Ovary (tissue), 9 donors: ENCODE measurements around the gene XPNPEP2. TPM values are rescaled to one million over a fixed set of nuclear protein-coding genes. Genes with fewer than 3 reads are reported as not detected.

Experiments used
- DNase-seq, 5 donors: peaks; one replicate each; pipeline ENCODE4 v3.0.0-alpha.2; 2019 to 2020
- H3K27ac ChIP-seq, 2 donors: fragments of 200-600 bp; one replicate each; pipeline versions ENCODE4 v1.5.1 to v1.8.0; 2019 to 2022
- H3K27me3 ChIP-seq: fragments of 200-600 bp; one replicate; pipeline ENCODE4 v1.8.0; 2022
- H3K36me3 ChIP-seq: fragments of 200-600 bp; sonication (generic); one replicate; pipeline ENCODE4 v1.5.1; 2019
- H3K4me1 ChIP-seq: one replicate; pipeline ENCODE4 v1.8.1; 2013; ENCODE audit warnings: mild to moderate bottlenecking, moderate library complexity; ENCODE audit not compliant: insufficient read depth
- H3K4me3 ChIP-seq: fragments of 200-600 bp; sonication (generic); one replicate; pipeline ENCODE4 v1.5.1; 2017
- H3K9me3 ChIP-seq, 2 donors: fragments of 200-600 bp in 1 of 2; sonication (generic) in 1 of 2; one replicate each; pipeline versions ENCODE4 v1.5.1 to v1.8.1; 2013 to 2019; ENCODE audit warnings: mild to moderate bottlenecking in 1 of 2, moderate library complexity in 1 of 2
- CTCF ChIP-seq, 3 donors: fragments of 450-650 bp in 2 of 3; fragments of 200-600 bp in 1 of 3; IDR thresholded peaks; one replicate each; pipeline versions ENCODE4 v1.5.1 to v1.8.0; 2016 to 2022; ENCODE audit warnings: antibody characterized with exemption in 3 of 3, mild to moderate bottlenecking in 1 of 3
- EP300 ChIP-seq: sonication (generic); formaldehyde crosslinking; IDR thresholded peaks from one replicate; pipeline ENCODE4 v1.6.1; 2017; ENCODE audit warnings: antibody characterized with exemption
- POLR2A ChIP-seq: fragments of 450-650 bp; IDR thresholded peaks from one replicate; pipeline ENCODE4 v1.6.1; 2017; ENCODE audit warnings: antibody characterized with exemption, mild to moderate bottlenecking, moderate library complexity
- WGBS, 3 donors: extraction: QIAGEN DNeasy Blood & Tissue Kit in 1 of 3; methylation state at CpG; one replicate each; pipeline versions ENCODE4 v1.1.5 to v1.1.7; 2013 to 2017; 5-methylcytosine and 5-hydroxymethylcytosine counted together
- intact Hi-C, 4 donors: fragments of 100-400 bp; cut with DNase I; formaldehyde crosslinking; loops; one replicate each; pipeline versions ENCODE4 v1.11.0 to v1.15.1; 2022 to 2023
- polyA plus RNA-seq, 2 donors: library from polyadenylated mRNA; stranded (reverse); fragments of 200-250 nt in 1 of 2; fragments of 350-450 nt in 1 of 2; fragmentation: Illumina TruSeq in 1 of 2; extraction: RNeasy Lipid Tissue Mini Kit (QIAGEN cat#74804) in 1 of 2; gene quantifications; one replicate each; pipeline ENCODE4 v1.2.3, GENCODE V29; 2013 to 2014
- total RNA-seq, 7 donors: library from RNA; depleted of rRNA in 2 of 7; stranded (reverse); fragments of >200 nt in 2 of 7; fragmentation: NEBNext Ultra II Directional in 3 of 7; extraction: Animal tissue kit (Norgen Biotek cat#: 25700) in 3 of 7; gene quantifications; one replicate each; pipeline versions ENCODE4 v1.1.0 to v1.2.4, GENCODE V29; 2016 to 2023
- donor health status: DM: no; HTN: no; CAD: no; lungs with moderate emphysema.
- donor health status: DM: no; HTN: no; CAD: no.
- donor health status: Bipolar disorder and iron deficiency.
- donor health status: DM: yes; HTN: yes; CAD: no.
- donor health status: DM: no; HTN: no; CAD: no.
- donor health status: DM: yes; HTN: yes; CAD: no.

The XPNPEP2 gene
- total and polyA plus RNA-seq, 9 donors, result 0.28 to 6.4 (median 1.4) TPM

- H3K4me3 ChIP-seq, result no peak overlapping the region
- H3K9me3 ChIP-seq, result no peaks in the 10 kb centered on the region
- no peak overlapping the region for H3K27ac ChIP-seq
- no peak for DNase-seq
- no peaks in the 10 kb centered on the region for H3K36me3 ChIP-seq
- intact Hi-C loops, result no loop called here
- no peaks in the 10 kb centered on the region for H3K27me3 ChIP-seq
- 36 to 56% (median 47%) methylated on average over 2 of the region's 2 CpGs for WGBS, 3 donors
- no peaks in the 10 kb centered on the region for H3K4me1 ChIP-seq
- TF ChIP-seq EP300 (no peak), CTCF (IDR thresholded peaks at IDR 0.05) (no peak), POLR2A (no peak)
Observed at GRCh38 chrX:129704491-129704890, 34.3 kb upstream of the XPNPEP2 start.

- Histone ChIP-seq H3K27ac (no peak overlapping the region), H3K4me3 (no peak overlapping the region), H3K4me1 (no peaks in the 10 kb centered on the region), H3K9me3 (no peaks in the 10 kb centered on the region), H3K36me3 (no peaks in the 10 kb centered on the region), H3K27me3 (no peaks in the 10 kb centered on the region)
- intact Hi-C loops, result no loop called here
- TF ChIP-seq CTCF (IDR thresholded peaks at IDR 0.05), result no peak
- TF ChIP-seq EP300, result no peak
- TF ChIP-seq POLR2A, result no peak
- DNase-seq, result no peak
- WGBS, 3 donors, result 76 to 79% (median 78%) methylated on average over 4 of the region's 4 CpGs
Observed at GRCh38 chrX:129705377-129705925, 33.3 kb upstream of the XPNPEP2 start.

- intact Hi-C loops, result no loop called here
- Histone ChIP-seq H3K9me3 (no peaks in the 10 kb centered on the region), H3K27ac (no peak overlapping the region), H3K36me3 (no peaks in the 10 kb centered on the region), H3K27me3 (no peaks in the 10 kb centered on the region), H3K4me3 (no peak overlapping the region), H3K4me1 (no peaks in the 10 kb centered on the region)
- WGBS, 3 donors, result 68 to 73% (median 69%) methylated on average over 4 of the region's 4 CpGs
- DNase-seq, result no peak
- TF ChIP-seq EP300, result no peak
- TF ChIP-seq POLR2A, result no peak
- no peak for TF ChIP-seq CTCF (IDR thresholded peaks at IDR 0.05)
Observed at GRCh38 chrX:129705988-129706387, 32.8 kb upstream of the XPNPEP2 start.

GRCh38 chrX:129706400-129707072 is 32.2 kb upstream of the XPNPEP2 start:
- H3K4me1 ChIP-seq, result no peaks in the 10 kb centered on the region
- H3K27me3 ChIP-seq, result no peaks in the 10 kb centered on the region
- intact Hi-C loops, result no loop called here
- no peak overlapping the region for H3K27ac ChIP-seq
- H3K4me3 ChIP-seq, result no peak overlapping the region
- no peaks in the 10 kb centered on the region for H3K9me3 ChIP-seq
- no peaks in the 10 kb centered on the region for H3K36me3 ChIP-seq
- TF ChIP-seq POLR2A (no peak), CTCF (IDR thresholded peaks at IDR 0.05) (no peak)
- no peak for DNase-seq
- 73 to 75% (median 73%) methylated on average over 7 of the region's 7 CpGs for WGBS, 3 donors
